K562 (cell line): ENCODE data around the gene SMG9. TPM values are rescaled to one million over a fixed set of nuclear protein-coding genes. Genes with fewer than 3 reads are reported as not detected.

ENCODE experiments used
- ATAC-seq: fragments of 200-7000 bp; cut with Tn5 transposase; 3 replicates; pipeline ENCODE4 v1.9.1; 2020; ENCODE audit warnings: moderate library complexity
- BruUV-seq: library from RNA; stranded (reverse); fragments of 400-500 nt; replicated peaks from 2 replicates; lab custom pipeline; 2021; lab: Mats Ljungman, UMichigan
- CTCF ChIA-PET: fragments of 300-600 bp; formaldehyde crosslinking; extraction: SDS; loops from one replicate; lab custom pipeline; 2021; ENCODE audit warnings: low intra/inter-chr PET ratio; lab: Yijun Ruan, JAX
- POLR2A ChIA-PET: fragments of 300-600, 350-650 bp; sonication (Branson Sonifier 250); formaldehyde crosslinking; extraction: SDS; loops from one replicate; lab custom pipeline; 2021; ENCODE audit warnings: antibody characterized with exemption, inconsistent platforms; lab: Yijun Ruan, JAX
- DNase-seq, 4 experiments: peaks; one replicate each; pipeline versions ENCODE4 v3.0.0 to v3.0.0-alpha.2; 2011 to 2018; ENCODE audit warnings: low spot score in 3 of 4, mixed read lengths in 3 of 4; ENCODE audit errors: extremely low read depth in 1 of 4
- FAIRE-seq: peaks from 2 replicates; lab custom pipeline; 2011; peaks lifted over from hg19 to GRCh38; lab: Jason Lieb, UNC
- H2AFZ ChIP-seq: 2 replicates; pipeline ENCODE4 v1.6.0; 2011; ENCODE audit warnings: low read depth, low read length, control low read depth, inconsistent platforms
- H3K27ac ChIP-seq: fragments of 200-600 bp; 3 replicates; pipeline ENCODE4 v1.8.0; 2011; ENCODE audit warnings: low read depth, mild to moderate bottlenecking, control low read depth, inconsistent platforms, low read length, moderate library complexity, mixed read lengths; ENCODE audit errors: extremely low read depth
- H3K27me3 ChIP-seq, 2 experiments: fragments of 300-600 bp in 1 of 2; 2 replicates in 1 of 2; 3 replicates in 1 of 2; pipeline versions ENCODE4 v1.6.0 to v1.8.0; 2011; ENCODE audit warnings: inconsistent platforms in 2 of 2, low read length in 2 of 2, mild to moderate bottlenecking in 1 of 2, mixed read lengths in 1 of 2, moderate library complexity in 1 of 2; ENCODE audit not compliant: control insufficient read depth in 2 of 2, insufficient read depth in 2 of 2
- H3K36me3 ChIP-seq: fragments of 300-600 bp; 3 replicates; pipeline ENCODE4 v1.8.0; 2011; ENCODE audit warnings: mild to moderate bottlenecking, low read length, inconsistent platforms; ENCODE audit not compliant: control insufficient read depth, insufficient read depth
- H3K4me1 ChIP-seq, 2 experiments: fragments of 200-600 bp in 1 of 2; replicated peaks in 1 of 2; 2 replicates in 1 of 2; 3 replicates in 1 of 2; pipeline versions ENCODE4 v1.5.1 to v1.8.0; 2011; ENCODE audit warnings: inconsistent platforms in 2 of 2, low read length in 2 of 2, mild to moderate bottlenecking in 1 of 2, mixed read lengths in 1 of 2, moderate library complexity in 1 of 2; ENCODE audit not compliant: control insufficient read depth in 2 of 2, insufficient read depth in 2 of 2
- H3K4me2 ChIP-seq: 2 replicates; pipeline ENCODE4 v1.6.1; 2011; ENCODE audit warnings: low read length, control low read depth, inconsistent platforms, mixed read lengths; ENCODE audit not compliant: insufficient read depth
- H3K4me3 ChIP-seq: fragments of 200-600 bp; sonication (generic), shearing (Covaris generic); 2 replicates; pipeline ENCODE4 v1.5.1; 2016; ENCODE audit warnings: control low read depth, inconsistent platforms
- H3K79me2 ChIP-seq: fragments of 200-600 bp; 3 replicates; pipeline ENCODE4 v1.8.0; 2011; ENCODE audit warnings: low read length, inconsistent platforms; ENCODE audit not compliant: control insufficient read depth, insufficient read depth
- H3K9ac ChIP-seq, 2 experiments: 2 replicates each; pipeline versions ENCODE4 v1.6.0 to v1.6.1; 2011; ENCODE audit warnings: low read depth in 2 of 2, low read length in 2 of 2, control low read depth in 1 of 2, inconsistent platforms in 1 of 2, mild to moderate bottlenecking in 1 of 2, mixed read lengths in 1 of 2; ENCODE audit not compliant: insufficient read depth in 1 of 2
- H3K9me1 ChIP-seq: one replicate; pipeline ENCODE4 v1.6.0; 2011; ENCODE audit warnings: inconsistent platforms, mild to moderate bottlenecking, low read length, moderate library complexity; ENCODE audit not compliant: control insufficient read depth, insufficient read depth
- H3K9me3 ChIP-seq: replicated peaks from 2 replicates; pipeline ENCODE4 v1.5.1; 2011; ENCODE audit warnings: low read depth, low read length, inconsistent platforms; ENCODE audit not compliant: control insufficient read depth, insufficient read depth
- H4K20me1 ChIP-seq: replicated peaks from 2 replicates; pipeline ENCODE4 v1.6.1; 2011; ENCODE audit warnings: low read length, inconsistent platforms, mixed read lengths; ENCODE audit not compliant: control insufficient read depth, insufficient read depth
- ARID1B ChIP-seq: fragments of 450-650 bp; IDR thresholded peaks from 2 replicates; pipeline ENCODE4 v1.6.1; 2016; ENCODE audit warnings: antibody characterized with exemption, mild to moderate bottlenecking, inconsistent platforms
- BCOR ChIP-seq: fragments of 450-650 bp; IDR thresholded peaks from 2 replicates; pipeline ENCODE4 v1.6.1; 2016
- CEBPZ ChIP-seq: fragments of 150-350 bp; IDR thresholded peaks from 2 replicates; pipeline ENCODE4 v1.6.1; 2014; ENCODE audit warnings: low read depth, mild to moderate bottlenecking, low read length, borderline replicate concordance
- EP400 ChIP-seq: fragments of 450-650 bp; IDR thresholded peaks from 2 replicates; pipeline ENCODE4 v1.6.1; 2017; ENCODE audit warnings: antibody characterized with exemption, mild to moderate bottlenecking, moderate library complexity
- KDM2B ChIP-seq: fragments of 250-450 bp; sonication (Bioruptor Pico); IDR thresholded peaks from 2 replicates; pipeline ENCODE4 v1.8.0; 2021; ENCODE audit warnings: mild to moderate bottlenecking, moderate library complexity
- KLF6 ChIP-seq: fragments of 250-450 bp; sonication (Bioruptor Pico); IDR thresholded peaks from 2 replicates; pipeline ENCODE4 v1.4.0; 2020; ENCODE audit warnings: mild to moderate bottlenecking, moderate library complexity, borderline replicate concordance
- LEF1 ChIP-seq: fragments of 450-650 bp; IDR thresholded peaks from 2 replicates; pipeline ENCODE4 v1.6.1; 2016; ENCODE audit warnings: mild to moderate bottlenecking
- RB1 ChIP-seq: fragments of 450-650 bp; IDR thresholded peaks from 2 replicates; pipeline ENCODE4 v1.6.1; 2017; ENCODE audit warnings: low read depth, mild to moderate bottlenecking
- SIN3A ChIP-seq, 2 experiments: fragments of 150-350 bp in 1 of 2; IDR thresholded peaks; 2 replicates each; pipeline ENCODE4 v1.6.1; 2011 to 2016; ENCODE audit warnings: borderline replicate concordance in 2 of 2, low read depth in 2 of 2, low read length in 2 of 2, mild to moderate bottlenecking in 2 of 2, moderate library complexity in 2 of 2; ENCODE audit not compliant: control insufficient read depth in 1 of 2
- SNRNP70 ChIP-seq: fragments of 200-400 bp; formaldehyde crosslinking; optimal IDR thresholded peaks from 2 replicates; pipeline ENCODE3; 2017; ENCODE audit warnings: low read depth, low read length
- TAF7 ChIP-seq: fragments of 450-650 bp; IDR thresholded peaks from 2 replicates; pipeline ENCODE4 v1.6.1; 2016; ENCODE audit warnings: missing genetic modification characterization, missing compliant biosample characterization
- TAL1 ChIP-seq: fragments of 450-650 bp; IDR thresholded peaks from 2 replicates; pipeline ENCODE4 v1.6.1; 2016; ENCODE audit warnings: mild to moderate bottlenecking
- THRA ChIP-seq: fragments of 450-650 bp; IDR thresholded peaks from 2 replicates; pipeline ENCODE4 v1.6.1; 2017; ENCODE audit warnings: mild to moderate bottlenecking, moderate library complexity
- YBX1 ChIP-seq: fragments of 450-650 bp; IDR thresholded peaks from 2 replicates; pipeline ENCODE4 v1.7.1; 2016; ENCODE audit warnings: mild to moderate bottlenecking
- ZBTB34 ChIP-seq: fragments of 250-450 bp; sonication (Bioruptor Pico); IDR thresholded peaks from 2 replicates; pipeline ENCODE4 v1.8.0; 2021; ENCODE audit warnings: mild to moderate bottlenecking, moderate library complexity
- ZNF3 ChIP-seq: fragments of 250-450 bp; sonication (Bioruptor Pico); IDR thresholded peaks from 2 replicates; pipeline ENCODE4 v1.5.0; 2021; ENCODE audit warnings: mild to moderate bottlenecking, moderate library complexity
- WGBS: fragments of 100-300 bp; shearing (Covaris generic); methylation state at CpG from one replicate; pipeline ENCODE4 v1.1.6; 2016; ENCODE audit warnings: low coverage, mixed read lengths; ENCODE audit not compliant: insufficient coverage; ENCODE audit errors: missing lambda C conversion rate; 5-methylcytosine and 5-hydroxymethylcytosine counted together
- in situ Hi-C: fragments of 300-500 bp; cut with MboI; formaldehyde crosslinking; loops from 4 replicates; pipeline ENCODE4 v1.15.0; 2018; ENCODE audit warnings: inconsistent platforms, mixed read lengths
- intact Hi-C: fragments of 100-400 bp; cut with micrococcal nuclease; formaldehyde crosslinking; loops from 2 replicates; pipeline ENCODE4 v1.14.2; 2022
- polyA plus RNA-seq, 8 experiments: library from polyadenylated mRNA; depleted of rRNA in 4 of 8; stranded (reverse) in 5 of 8; unstranded in 3 of 8; fragments of >200 nt; fragmentation: Nextera tagmentation in 2 of 8; fragmentation: Illumina TruSeq in 1 of 8; extraction: Ambion mirVana in 2 of 8; extraction: Trizol in 1 of 8; gene quantifications; 2 replicates each; pipeline versions ENCODE4 v1.2.1 to v1.2.3, GENCODE V29; 2011 to 2014; ENCODE audit warnings: inconsistent platforms in 1 of 8, missing spikeins in 1 of 8
- total RNA-seq, 7 experiments: library from RNA; depleted of rRNA in 6 of 7; stranded (reverse); fragments of >200 nt in 6 of 7; fragmentation: Illumina TruSeq in 2 of 7; extraction: Trizol in 2 of 7; gene quantifications; 2 replicates each; pipeline versions ENCODE4 v1.2.1 to v1.2.3, GENCODE V29; 2011 to 2021; ENCODE audit warnings: low replicate concordance in 1 of 7

SMG9 gene
- total and polyA plus RNA-seq, 9 of the 15 experiments (the other 6 are each of a cell fraction or from before 2014, with no cell fraction given), result 1.7 to 79.7 (median 40.2) TPM

GRCh38 chr19:43789029-43789428 is 34.3 kb upstream of the SMG9 start:
- Histone ChIP-seq H2AFZ (no peak overlapping the region), H3K4me1 (peaks cover 12% of the 10 kb centered on the region in 2 experiments), H3K9me1 (no peaks in the 10 kb centered on the region), H3K79me2 (no peaks in the 10 kb centered on the region), H3K9me3 (no peaks in the 10 kb centered on the region), H3K4me2 (no peak overlapping the region), H3K9ac (no peak overlapping the region), H3K27ac (no peak overlapping the region), H3K27me3 (peaks cover 8 to 9% of the 10 kb centered on the region in 2 experiments; a peak in 2 of 5 replicates), H4K20me1 (no peaks in the 10 kb centered on the region), H3K36me3 (no peaks in the 10 kb centered on the region), H3K4me3 (no peak overlapping the region)
- DNase-seq (peak in 2 of 4 experiments; percentile 37 to 71), ATAC-seq (no peak), FAIRE-seq (peak; percentile 83)
- 4% methylated on average over 3 of the region's 3 CpGs for WGBS
- no TSS peak for BruUV-seq
- POLR2A ChIA-PET, result no interaction called here
- intact Hi-C loops, result loop anchor here (5.0 kb wide), 1 partner anchor 122 kb away; no protein-coding TSS in a partner anchor
- CTCF ChIA-PET, result interaction anchor here (1.3 kb wide), 1 partner anchor 44 kb away, joined by 3 read pairs; no protein-coding TSS in a partner anchor
- in situ Hi-C loops, result no loop called here
- TF ChIP-seq LEF1 (no peak), CEBPZ (no peak), YBX1 (no peak), EP400 (no peak), TAF7 (tag) (no peak), ZNF3 (CRISPR knock-in tag) (no peak), KLF6 (CRISPR knock-in tag) (peak; percentile 42; the same call in 1 of the 2 replicates), RB1 (no peak), ARID1B (no peak), SNRNP70 (no peak), ZBTB34 (no peak), BCOR (no peak), KDM2B (no peak), TAL1 (no peak), SIN3A (IDR thresholded peaks at IDR 0.05; ENCODE audit: borderline replicate concordance in 2 of 2, control insufficient read depth in 1 of 2, low read depth in 2 of 2, low read length in 2 of 2) (peak; percentile 44 to 97; a peak in 2 of 4 replicates), THRA (no peak)
